GM18520 (cell line): ENCODE results near the gene SERP2.

ENCODE experiments used
- ATAC-seq: cut with Tn5 transposase; IDR thresholded peaks from one replicate; pipeline ENCODE4 v1.9.1; 2021; ENCODE audit not compliant: unreplicated experiment

SERP2 gene

DNA sequence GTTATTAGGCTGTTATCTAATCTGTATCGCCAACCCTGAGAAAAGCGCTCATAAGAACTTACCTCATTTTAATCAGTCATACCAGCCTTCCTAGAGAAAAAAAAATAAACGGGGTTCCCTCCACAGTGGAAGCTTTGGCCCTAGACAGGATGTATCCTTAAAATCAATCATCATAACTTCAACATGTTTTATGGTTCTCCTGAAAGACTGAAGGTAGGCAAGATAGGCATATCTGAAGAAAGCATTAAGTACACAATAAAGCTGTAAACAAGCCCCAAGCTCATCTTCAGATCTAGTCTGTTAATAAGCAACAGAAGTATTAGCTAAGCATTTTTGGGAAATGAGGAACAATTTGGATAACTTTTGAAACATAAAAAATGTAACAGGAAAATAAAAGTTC is 18.7 kb upstream of the SERP2 start:
- ATAC-seq: no peak

GRCh38 chr13:44355621-44356020 is 18.0 kb upstream of the SERP2 start:
- ATAC-seq: no peak

DNA sequence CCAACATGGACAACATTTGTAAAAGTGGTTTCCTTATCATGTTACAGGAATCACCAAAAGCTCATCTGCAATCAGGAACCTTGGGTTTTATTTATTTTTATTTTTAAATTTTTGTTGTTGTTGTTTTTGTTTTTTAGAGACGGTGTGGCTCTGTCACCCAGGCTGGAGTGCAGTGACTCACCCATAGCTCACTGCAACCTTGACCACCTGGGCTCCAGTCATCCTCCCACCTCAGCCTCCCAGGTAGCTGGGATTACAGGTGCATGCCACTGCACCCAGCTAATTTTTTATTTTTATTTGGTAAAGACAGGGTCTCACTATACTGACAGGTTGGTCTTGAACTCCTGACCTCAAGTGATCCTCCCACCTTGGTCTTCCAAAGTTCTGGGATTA is 13.6 kb upstream of the SERP2 start:
- ATAC-seq: no peak

GRCh38 chr13:44362394-44363040 is 11.1 kb upstream of the SERP2 start:
- no peak for ATAC-seq

- no peak for ATAC-seq
Measured at GRCh38 chr13:44363631-44364344, 9.8 kb upstream of the SERP2 start.

GRCh38 chr13:44364345-44365000 is 9.2 kb upstream of the SERP2 start:
- ATAC-seq: no peak

DNA sequence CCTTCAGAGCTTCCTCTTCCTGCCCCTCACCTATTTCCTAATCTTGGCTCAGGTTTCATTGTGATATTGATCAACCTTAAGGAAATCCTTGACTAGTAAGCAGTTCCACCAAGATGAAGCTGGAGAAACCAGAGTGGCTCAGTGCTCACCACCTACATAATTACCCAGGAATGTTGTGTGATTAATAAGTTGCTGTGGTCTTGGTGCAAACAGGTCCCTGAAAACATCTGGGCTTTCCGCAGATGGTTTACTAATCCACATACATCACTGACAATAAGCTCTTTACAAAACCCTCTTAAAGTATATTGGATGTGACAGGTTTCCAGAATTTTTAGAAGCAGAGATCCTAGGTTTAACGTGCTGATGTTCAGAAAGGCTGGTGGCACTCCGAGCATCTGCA is 8.6 kb upstream of the SERP2 start:
- ATAC-seq: no peak

- no peak for ATAC-seq
Measured at GRCh38 chr13:44365899-44366298, 7.7 kb upstream of the SERP2 start.

- ATAC-seq: no peak
Measured at GRCh38 chr13:44368062-44368591, 5.5 kb upstream of the SERP2 start.

GRCh38 chr13:44368599-44369368 is 4.8 kb upstream of the SERP2 start:
- ATAC-seq: no peak

GRCh38 chr13:44371421-44371820 is 2.2 kb upstream of the SERP2 start:
- no peak for ATAC-seq

- no peak for ATAC-seq
Measured at GRCh38 chr13:44373247-44373600, 400 bp upstream of the SERP2 start.

DNA sequence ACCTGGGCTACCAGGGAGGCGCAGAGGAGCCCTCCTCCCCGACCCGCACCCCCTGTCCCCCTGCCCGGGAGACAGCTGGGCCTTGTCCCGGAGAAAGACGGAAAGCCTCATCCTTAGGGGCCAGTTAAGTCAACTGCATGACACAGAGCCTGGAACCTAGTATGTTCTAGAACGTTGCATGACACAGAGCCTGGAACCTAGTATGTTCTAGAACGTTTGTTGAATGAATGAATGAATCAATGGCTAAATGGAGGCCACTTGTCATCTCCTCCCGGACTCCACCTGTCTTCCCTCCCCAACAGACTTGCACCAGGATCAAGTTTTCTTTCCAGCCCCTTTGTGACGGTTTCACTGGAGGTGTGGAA is 706 bp downstream of the SERP2 start:
- no peak for ATAC-seq

GRCh38 chr13:44378277-44378676 is 4.7 kb downstream of the SERP2 start:
- ATAC-seq: no peak

- ATAC-seq: no peak
Measured at GRCh38 chr13:44379885-44380284, 6.3 kb downstream of the SERP2 start.

DNA sequence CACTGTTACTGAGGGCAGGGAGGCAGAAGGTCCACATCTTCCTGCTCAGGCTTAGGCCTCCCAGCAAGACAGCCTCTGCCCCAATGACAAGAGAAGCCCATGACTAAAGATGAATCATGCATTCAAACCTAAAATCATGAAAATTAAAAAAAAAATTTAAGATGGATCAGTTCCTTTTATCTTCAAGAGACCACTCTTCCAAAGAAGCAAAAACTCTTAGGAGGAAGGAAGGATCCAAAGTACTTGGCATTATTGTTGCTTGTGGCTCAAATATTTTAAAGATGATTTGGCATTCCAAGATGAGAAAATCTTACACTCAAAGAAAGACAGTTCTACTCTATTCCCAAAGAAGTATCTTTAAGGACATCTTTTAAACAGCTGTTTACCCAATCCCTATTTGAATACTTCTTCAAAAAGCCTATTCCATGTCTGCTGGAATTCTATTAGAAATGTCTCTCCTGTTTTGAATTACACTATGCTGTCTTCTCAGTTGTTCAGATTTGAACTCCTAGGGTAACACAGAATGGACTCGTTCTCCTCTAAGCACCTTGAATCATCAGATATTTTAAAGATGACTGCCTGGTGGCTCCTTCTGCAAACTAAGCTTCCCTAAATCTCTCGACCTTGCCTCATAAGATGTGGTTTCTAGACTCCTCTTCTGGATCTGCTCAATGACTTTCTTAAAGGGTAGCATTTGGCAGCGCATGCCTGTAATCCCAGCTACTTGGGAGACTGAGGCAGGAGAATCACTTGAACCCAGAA is 7.0 kb downstream of the SERP2 start:
- ATAC-seq: no peak

DNA sequence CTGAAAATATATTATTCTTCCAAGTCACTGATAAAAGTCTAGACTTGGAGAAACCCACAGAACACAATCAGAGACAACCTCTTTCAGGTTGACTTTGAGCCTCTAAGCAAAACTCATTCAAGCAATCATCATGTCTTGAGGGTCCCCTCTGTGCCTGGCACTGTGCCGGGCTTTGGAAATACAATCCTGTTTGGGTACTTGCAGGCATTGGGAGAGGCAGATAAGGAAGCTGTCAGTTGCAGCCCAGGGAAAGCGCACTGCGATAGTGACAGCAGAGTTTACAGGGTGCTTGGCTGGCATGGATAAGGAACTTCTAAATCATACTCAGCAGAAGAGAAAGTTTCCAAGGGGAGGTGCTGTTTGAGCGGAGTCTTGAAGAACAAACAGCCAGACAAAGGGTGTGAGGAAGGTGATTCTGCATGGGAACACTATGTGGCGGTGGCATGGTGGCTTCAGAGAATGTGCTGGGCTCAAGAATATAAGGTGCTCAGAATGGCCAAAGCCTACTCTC is 9.1 kb downstream of the SERP2 start:
- no peak for ATAC-seq

- no peak for ATAC-seq
Measured at GRCh38 chr13:44383945-44384344, 10.3 kb downstream of the SERP2 start.

- no peak for ATAC-seq
Measured at GRCh38 chr13:44384778-44385177, 11.2 kb downstream of the SERP2 start.

GRCh38 chr13:44385401-44385800 is 11.8 kb downstream of the SERP2 start:
- no peak for ATAC-seq

DNA sequence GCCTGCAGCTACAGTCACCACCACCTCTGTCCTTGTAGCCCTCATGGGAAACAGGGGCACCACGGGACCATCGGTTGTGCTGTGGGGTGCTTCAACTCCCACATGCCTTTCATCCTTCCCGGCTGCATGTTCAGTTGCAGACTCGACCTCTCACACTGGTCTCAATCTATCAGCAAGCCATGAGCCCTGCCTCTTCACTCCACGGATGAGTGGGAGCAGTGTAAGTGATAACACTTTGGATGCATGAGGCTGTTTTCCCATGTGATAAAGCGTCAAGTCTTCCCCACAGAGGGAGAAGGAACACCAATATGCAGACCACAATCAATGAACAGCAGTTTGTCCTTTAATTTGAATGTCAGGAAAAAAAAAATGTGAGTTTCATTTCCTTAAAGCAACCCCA is 12.2 kb downstream of the SERP2 start:
- ATAC-seq: no peak
